Keratinocyte (primary cell): ENCODE results near the gene HDGFL3. TPM values are rescaled to one million over a fixed set of nuclear protein-coding genes. Genes with fewer than 3 reads are reported as not detected.

Source experiments
- DNase-seq: peaks from one replicate; pipeline ENCODE4 v3.0.0-alpha.2; 2011; ENCODE audit warnings: low read depth, missing footprints, low spot score
- FAIRE-seq: peaks from 2 replicates; lab custom pipeline; 2011; peaks lifted over from hg19 to GRCh38; lab: Jason Lieb, UNC
- H2AFZ ChIP-seq: 2 replicates; pipeline ENCODE4 v1.6.0; 2012; ENCODE audit warnings: low read length, control low read depth, inconsistent platforms; ENCODE audit not compliant: control insufficient read depth
- H3K27ac ChIP-seq: 2 replicates; pipeline ENCODE4 v1.5.1; 2011; ENCODE audit warnings: low read length; ENCODE audit not compliant: control insufficient read depth, insufficient read depth
- H3K27me3 ChIP-seq: 3 replicates; pipeline ENCODE4 v1.6.0; 2011; ENCODE audit warnings: low read length; ENCODE audit not compliant: control insufficient read depth, insufficient read depth; ENCODE audit errors: extremely low read depth
- H3K36me3 ChIP-seq, 2 experiments: 2 replicates in 1 of 2; 3 replicates in 1 of 2; pipeline ENCODE4 v1.5.1; 2011; ENCODE audit warnings: low read length in 2 of 2, mild to moderate bottlenecking in 1 of 2; ENCODE audit not compliant: control insufficient read depth in 2 of 2, insufficient read depth in 2 of 2; ENCODE audit errors: extremely low read depth in 1 of 2
- H3K4me1 ChIP-seq: 3 replicates; pipeline ENCODE4 v1.5.1; 2011; ENCODE audit warnings: low read length; ENCODE audit not compliant: control insufficient read depth, insufficient read depth; ENCODE audit errors: extremely low read depth
- H3K4me2 ChIP-seq: 3 replicates; pipeline ENCODE4 v1.6.0; 2011; ENCODE audit warnings: low read depth, low read length; ENCODE audit not compliant: control insufficient read depth, insufficient read depth; ENCODE audit errors: extremely low read depth
- H3K4me3 ChIP-seq, 3 experiments: fragments of 200-600 bp in 1 of 3; sonication (generic) in 1 of 3; 2 replicates in 2 of 3; 3 replicates in 1 of 3; pipeline ENCODE4 v1.5.1; 2011 to 2016; ENCODE audit warnings: low read length in 3 of 3, mild to moderate bottlenecking in 3 of 3, control low read depth in 2 of 3, inconsistent platforms in 1 of 3, low read depth in 1 of 3, mixed read lengths in 1 of 3, mixed run types in 1 of 3, moderate library complexity in 1 of 3; ENCODE audit not compliant: control insufficient read depth in 2 of 3, insufficient read depth in 2 of 3; ENCODE audit errors: extremely low read depth in 1 of 3
- H3K79me2 ChIP-seq: 2 replicates; pipeline ENCODE4 v1.6.0; 2012; ENCODE audit warnings: low read length; ENCODE audit not compliant: control insufficient read depth, insufficient read depth
- H3K9ac ChIP-seq: 3 replicates; pipeline ENCODE4 v1.6.0; 2011; ENCODE audit warnings: low read length; ENCODE audit not compliant: control insufficient read depth, insufficient read depth; ENCODE audit errors: extremely low read depth
- H3K9me1 ChIP-seq: 3 replicates; pipeline ENCODE4 v1.6.0; 2011; ENCODE audit warnings: low read length; ENCODE audit not compliant: control insufficient read depth, insufficient read depth; ENCODE audit errors: extremely low read depth
- H3K9me3 ChIP-seq: 2 replicates; pipeline ENCODE4 v1.5.1; 2012; ENCODE audit warnings: low read depth, low read length; ENCODE audit not compliant: control insufficient read depth
- H4K20me1 ChIP-seq: 3 replicates; pipeline ENCODE4 v1.6.0; 2011; ENCODE audit warnings: low read length; ENCODE audit not compliant: control insufficient read depth, insufficient read depth; ENCODE audit errors: extremely low read depth
- EZH2 ChIP-seq: IDR thresholded peaks from one replicate; pipeline ENCODE4 v1.6.1; 2012; ENCODE audit warnings: inconsistent platforms, mild to moderate bottlenecking, low read length, moderate library complexity
- dilution Hi-C: fragments of 300-500 bp; cut with MboI; formaldehyde crosslinking; loops from one replicate; pipeline ENCODE4 v1.7.0; 2020; ENCODE audit warnings: low sequenced_read_pairs; ENCODE audit not compliant: extremely low pct_ligation_motif_present
- polyA plus RNA-seq, 5 experiments: library from polyadenylated mRNA; depleted of rRNA in 3 of 5; stranded (reverse) in 3 of 5; stranded (forward) in 1 of 5; unstranded in 1 of 5; fragments of >200 nt; gene quantifications; 1 replicate in 1 of 5; 2 replicates in 3 of 5; 3 replicates in 1 of 5; pipeline versions ENCODE4 v1.2.1 to v1.2.3, GENCODE V29; 2011 to 2012; ENCODE audit warnings: missing spikeins in 2 of 5, low read depth in 1 of 5, low replicate concordance in 1 of 5
- TF ChIP-seq, protein P1 (sequence below), 3 experiments: IDR thresholded peaks in 1 of 3; conservative IDR thresholded peaks in 1 of 3; optimal IDR thresholded peaks in 1 of 3; 2 replicates in 2 of 3; 3 replicates in 1 of 3; pipeline versions ENCODE3 to v1.5.1; 2011; ENCODE audit warnings: low read length in 3 of 3, mild to moderate bottlenecking in 3 of 3, moderate library complexity in 2 of 3, control low read depth in 1 of 3, inconsistent platforms in 1 of 3; ENCODE audit not compliant: insufficient read depth in 2 of 3; ENCODE audit errors: extremely low read depth in 1 of 3

HDGFL3 gene
- polyA plus RNA-seq, 1 donor (not counting 4 experiments of a cell fraction or from before 2014, with no cell fraction given): 35.1 TPM

DNA sequence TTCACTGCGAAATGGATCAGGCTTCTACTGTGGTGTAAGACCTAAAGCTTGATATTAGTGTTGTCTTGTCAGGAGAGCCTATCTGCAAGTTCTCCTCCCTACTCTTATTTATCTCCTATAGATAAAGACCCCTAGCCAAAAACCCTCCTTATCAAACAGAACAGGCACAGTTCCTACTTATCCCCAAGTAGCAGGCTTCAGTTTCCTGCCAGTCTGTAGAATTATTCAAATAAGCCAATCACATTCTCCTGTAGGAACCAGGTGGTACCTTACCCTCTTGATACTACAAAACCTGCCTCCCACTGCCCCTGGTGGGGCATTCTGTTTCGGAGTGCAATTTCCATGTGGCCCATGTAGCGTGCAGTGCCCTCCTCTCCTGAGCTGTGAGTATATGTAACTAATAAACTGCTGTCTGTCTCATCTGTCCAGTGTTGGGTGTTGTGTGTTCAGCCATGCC is 28.7 kb downstream of the HDGFL3 start:
- no peak for DNase-seq
- no peak for FAIRE-seq
- no peak overlapping the region for H3K9ac ChIP-seq
- H3K4me2 ChIP-seq: no peak overlapping the region
- TF ChIP-seq, protein P1, sequence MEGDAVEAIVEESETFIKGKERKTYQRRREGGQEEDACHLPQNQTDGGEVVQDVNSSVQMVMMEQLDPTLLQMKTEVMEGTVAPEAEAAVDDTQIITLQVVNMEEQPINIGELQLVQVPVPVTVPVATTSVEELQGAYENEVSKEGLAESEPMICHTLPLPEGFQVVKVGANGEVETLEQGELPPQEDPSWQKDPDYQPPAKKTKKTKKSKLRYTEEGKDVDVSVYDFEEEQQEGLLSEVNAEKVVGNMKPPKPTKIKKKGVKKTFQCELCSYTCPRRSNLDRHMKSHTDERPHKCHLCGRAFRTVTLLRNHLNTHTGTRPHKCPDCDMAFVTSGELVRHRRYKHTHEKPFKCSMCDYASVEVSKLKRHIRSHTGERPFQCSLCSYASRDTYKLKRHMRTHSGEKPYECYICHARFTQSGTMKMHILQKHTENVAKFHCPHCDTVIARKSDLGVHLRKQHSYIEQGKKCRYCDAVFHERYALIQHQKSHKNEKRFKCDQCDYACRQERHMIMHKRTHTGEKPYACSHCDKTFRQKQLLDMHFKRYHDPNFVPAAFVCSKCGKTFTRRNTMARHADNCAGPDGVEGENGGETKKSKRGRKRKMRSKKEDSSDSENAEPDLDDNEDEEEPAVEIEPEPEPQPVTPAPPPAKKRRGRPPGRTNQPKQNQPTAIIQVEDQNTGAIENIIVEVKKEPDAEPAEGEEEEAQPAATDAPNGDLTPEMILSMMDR (optimal IDR thresholded peaks at IDR 0.05 in 1 of 3, IDR thresholded peaks at IDR 0.05 in 1 of 3, conservative IDR thresholded peaks at IDR 0.05 in 1 of 3; ENCODE audit: extremely low read depth in 1 of 3, insufficient read depth in 2 of 3, low read length in 3 of 3): no peak
- no peak for TF ChIP-seq EZH2
- H3K4me3 ChIP-seq: no peak overlapping the region
- no peaks in the 10 kb centered on the region for H3K79me2 ChIP-seq
- H3K9me1 ChIP-seq: no peaks in the 10 kb centered on the region
- H3K9me3 ChIP-seq: no peaks in the 10 kb centered on the region
- H3K36me3 ChIP-seq: no peaks in the 10 kb centered on the region
- dilution Hi-C loops: no loop called here
- no peaks in the 10 kb centered on the region for H3K27me3 ChIP-seq
- H2AFZ ChIP-seq: no peak overlapping the region
- H4K20me1 ChIP-seq: no peaks in the 10 kb centered on the region
- no peak overlapping the region for H3K27ac ChIP-seq
- H3K4me1 ChIP-seq: no peaks in the 10 kb centered on the region

DNA sequence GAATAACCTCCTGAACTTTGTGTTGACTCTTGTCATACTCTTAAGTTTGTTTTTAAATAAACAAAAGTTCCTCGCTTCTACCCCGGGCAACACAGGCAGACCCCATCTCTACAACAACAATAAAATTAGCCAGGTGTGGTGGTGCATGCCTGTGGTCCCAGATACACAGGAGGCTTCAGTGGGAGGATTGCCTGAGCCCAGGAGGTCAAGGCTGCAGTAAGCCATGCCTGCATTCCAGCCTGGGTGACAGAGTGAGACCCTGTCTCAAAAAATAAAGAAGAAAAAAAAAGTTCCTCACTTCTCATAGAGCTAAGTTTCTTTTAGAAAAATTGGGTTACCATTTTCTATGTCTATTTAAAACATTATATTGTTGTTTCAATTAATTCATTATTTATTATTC is 29.2 kb downstream of the HDGFL3 start:
- Histone ChIP-seq H3K9ac (no peak overlapping the region), H3K79me2 (no peaks in the 10 kb centered on the region), H2AFZ (no peak overlapping the region), H3K9me1 (no peaks in the 10 kb centered on the region), H3K27ac (no peak overlapping the region), H3K4me2 (no peak overlapping the region), H3K36me3 (no peaks in the 10 kb centered on the region), H3K27me3 (no peaks in the 10 kb centered on the region), H3K4me3 (no peak overlapping the region), H4K20me1 (no peaks in the 10 kb centered on the region), H3K4me1 (no peaks in the 10 kb centered on the region), H3K9me3 (no peaks in the 10 kb centered on the region)
- FAIRE-seq (no peak), DNase-seq (no peak)
- dilution Hi-C loops: no loop called here
- TF ChIP-seq, protein P1 (optimal IDR thresholded peaks at IDR 0.05 in 1 of 3, IDR thresholded peaks at IDR 0.05 in 1 of 3, conservative IDR thresholded peaks at IDR 0.05 in 1 of 3; ENCODE audit: extremely low read depth in 1 of 3, insufficient read depth in 2 of 3, low read length in 3 of 3): no peak
- TF ChIP-seq EZH2: no peak
